Caco-2 (cell line): Measurements from ENCODE around the gene ZNF778. TPM values are rescaled to one million over a fixed set of nuclear protein-coding genes. Genes with fewer than 3 reads are reported as not detected.

ENCODE experiments used
- BruUV-seq: library from RNA; stranded (reverse); fragments of 400-500 nt; replicated peaks from 2 replicates; lab custom pipeline; 2021; lab: Mats Ljungman, UMichigan
- CTCF ChIA-PET: fragments of 300-600 bp; sonication (Branson Sonifier 250); formaldehyde crosslinking; loops from one replicate; lab custom pipeline; 2022; ENCODE audit warnings: antibody characterized with exemption; lab: Charles Lee
- POLR2A ChIA-PET: fragments of 300-600 bp; sonication (Branson Sonifier 250); formaldehyde crosslinking; loops from one replicate; lab custom pipeline; 2022; ENCODE audit warnings: antibody characterized with exemption; lab: Charles Lee
- DNase-seq, 2 experiments: peaks; one replicate each; pipeline versions ENCODE4 v3.0.0 to v3.0.0-alpha.2; 2020 to 2022
- H3K27me3 ChIP-seq: replicated peaks from 2 replicates; pipeline ENCODE4 v1.6.0; 2011; ENCODE audit warnings: low read length; ENCODE audit not compliant: control insufficient read depth, insufficient read depth
- H3K36me3 ChIP-seq: 2 replicates; pipeline ENCODE4 v1.5.1; 2011; ENCODE audit warnings: low read length; ENCODE audit not compliant: control insufficient read depth, insufficient read depth
- H3K4me1 ChIP-seq: fragments of 250-450 bp; sonication (Bioruptor Pico); 2 replicates; pipeline ENCODE4 v1.5.1; 2020; ENCODE audit warnings: mild to moderate bottlenecking
- H3K4me3 ChIP-seq: 2 replicates; pipeline ENCODE4 v1.5.1; 2011; ENCODE audit warnings: low read depth, mild to moderate bottlenecking, control low read depth, low read length
- H3K9me3 ChIP-seq: fragments of 250-450 bp; sonication (Bioruptor Pico); 2 replicates; pipeline ENCODE4 v1.5.1; 2020; ENCODE audit warnings: mild to moderate bottlenecking, moderate library complexity
- H3K27ac Mint-ChIP-seq: one replicate; pipeline ENCODE4 v1.8.0; 2022; ENCODE audit warnings: mixed read lengths; ENCODE audit not compliant: unreplicated experiment
- H3K27me3 Mint-ChIP-seq: one replicate; pipeline ENCODE4 v1.8.0; 2022; ENCODE audit warnings: mixed read lengths; ENCODE audit not compliant: insufficient read depth, unreplicated experiment
- H3K36me3 Mint-ChIP-seq: one replicate; pipeline ENCODE4 v1.8.0; 2022; ENCODE audit warnings: mild to moderate bottlenecking, mixed read lengths; ENCODE audit not compliant: insufficient read depth, unreplicated experiment
- H3K4me1 Mint-ChIP-seq: one replicate; pipeline ENCODE4 v1.8.0; 2022; ENCODE audit warnings: low read depth, mixed read lengths; ENCODE audit not compliant: unreplicated experiment
- H3K4me3 Mint-ChIP-seq: one replicate; pipeline ENCODE4 v1.8.0; 2022; ENCODE audit warnings: mild to moderate bottlenecking, moderate library complexity, mixed read lengths; ENCODE audit not compliant: unreplicated experiment
- H3K9me3 Mint-ChIP-seq: one replicate; pipeline ENCODE4 v1.8.0; 2022; ENCODE audit warnings: mixed read lengths; ENCODE audit not compliant: unreplicated experiment
- CTCF ChIP-seq, 2 experiments: fragments of 200-600 bp in 1 of 2; IDR thresholded peaks; 1 replicate in 1 of 2; 2 replicates in 1 of 2; pipeline versions ENCODE4 v1.5.1 to v1.8.0; 2011 to 2022; ENCODE audit warnings: antibody characterized with exemption in 1 of 2, control low read depth in 1 of 2, inconsistent platforms in 1 of 2, low read depth in 1 of 2, low read length in 1 of 2, mild to moderate bottlenecking in 1 of 2, moderate library complexity in 1 of 2; ENCODE audit not compliant: insufficient read depth in 1 of 2, severe bottlenecking in 1 of 2, unreplicated experiment in 1 of 2
- intact Hi-C: fragments of 100-400 bp; cut with micrococcal nuclease; formaldehyde crosslinking; loops from one replicate; pipeline ENCODE4 v1.10.0; 2022; ENCODE audit not compliant: unreplicated experiment
- total RNA-seq: library from RNA; stranded (reverse); gene quantifications from 2 replicates; pipeline ENCODE4 v1.2.3, GENCODE V29; 2022

The ZNF778 gene
- total RNA-seq, 1 experiment from 2014 or later = 18.1 TPM

DNA sequence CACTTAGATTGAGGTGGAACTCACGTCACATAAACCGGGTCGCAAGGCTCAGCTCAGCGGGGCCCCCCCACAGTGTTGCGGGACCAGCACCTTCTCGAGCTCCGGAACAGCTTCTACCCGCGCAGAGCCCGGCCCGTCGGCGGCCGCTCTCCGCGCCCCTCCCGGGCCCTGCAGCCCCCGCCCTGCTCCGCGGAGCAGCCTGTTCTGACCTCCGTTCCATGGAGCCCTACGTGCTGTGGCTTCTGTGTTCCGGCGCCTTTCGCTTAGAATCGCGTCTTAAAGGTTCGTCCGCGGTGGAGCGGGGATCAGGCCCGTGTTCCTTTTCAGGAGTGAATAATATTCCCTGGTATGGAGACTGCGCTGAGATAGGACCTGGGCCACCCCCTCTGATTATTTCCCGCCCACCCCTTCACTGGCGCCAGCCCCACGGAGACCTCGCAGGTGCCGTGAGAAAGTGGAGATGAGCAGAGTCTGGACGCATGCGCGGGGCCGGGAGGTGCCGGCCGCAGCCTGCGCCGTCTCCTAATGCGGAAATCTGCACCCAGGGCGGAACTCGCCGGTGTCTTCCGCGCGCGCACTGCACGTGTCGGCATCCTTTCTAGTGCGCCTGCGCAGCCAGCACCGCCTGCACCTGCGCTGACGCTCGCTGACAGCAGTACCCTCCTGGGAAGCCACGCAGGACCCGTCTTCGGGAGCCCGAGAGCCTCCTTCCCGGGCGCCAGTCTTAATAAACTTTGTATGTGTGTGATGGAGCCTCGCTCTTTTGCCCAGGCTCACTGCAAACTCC is 30.9 kb downstream of the ZNF778 start:
- no peaks in the 10 kb centered on the region; the same call in 1 of the 2 replicates for H3K36me3 ChIP-seq
- no peak for TF ChIP-seq CTCF (IDR thresholded peaks at IDR 0.05; ENCODE audit: insufficient read depth in 1 of 2, low read depth in 1 of 2, low read length in 1 of 2, severe bottlenecking in 1 of 2, unreplicated experiment in 1 of 2)
- no TSS peak for BruUV-seq
- H3K27me3 ChIP-seq = no peaks in the 10 kb centered on the region
- H3K27me3 Mint-ChIP-seq = no peaks in the 10 kb centered on the region
- H3K4me3 ChIP-seq = peak overlapping the region; percentile 63
- intact Hi-C loops = loop anchor here (5.0 kb wide), 1 partner anchor 259 kb away; the partner anchor contains the start of gene SPG7
- DNase-seq = no peak
- no peaks in the 10 kb centered on the region for H3K4me1 ChIP-seq
- no peaks in the 10 kb centered on the region for H3K4me1 Mint-ChIP-seq
- H3K9me3 Mint-ChIP-seq = peaks cover 24% of the 10 kb centered on the region
- no peak overlapping the region for H3K27ac Mint-ChIP-seq
- H3K9me3 ChIP-seq = peaks cover 3% of the 10 kb centered on the region; the same call in 1 of the 2 replicates
- H3K4me3 Mint-ChIP-seq = peak overlapping the region; percentile 85
- peaks cover 26% of the 10 kb centered on the region for H3K36me3 Mint-ChIP-seq
- ChIA-PET CTCF (interaction anchor here (1.3 to 2.0 kb wide), 2 partner anchors 9 to 261 kb away, joined by 7 to 10 read pairs; no protein-coding TSS in a partner anchor), POLR2A (no interaction called here)

DNA sequence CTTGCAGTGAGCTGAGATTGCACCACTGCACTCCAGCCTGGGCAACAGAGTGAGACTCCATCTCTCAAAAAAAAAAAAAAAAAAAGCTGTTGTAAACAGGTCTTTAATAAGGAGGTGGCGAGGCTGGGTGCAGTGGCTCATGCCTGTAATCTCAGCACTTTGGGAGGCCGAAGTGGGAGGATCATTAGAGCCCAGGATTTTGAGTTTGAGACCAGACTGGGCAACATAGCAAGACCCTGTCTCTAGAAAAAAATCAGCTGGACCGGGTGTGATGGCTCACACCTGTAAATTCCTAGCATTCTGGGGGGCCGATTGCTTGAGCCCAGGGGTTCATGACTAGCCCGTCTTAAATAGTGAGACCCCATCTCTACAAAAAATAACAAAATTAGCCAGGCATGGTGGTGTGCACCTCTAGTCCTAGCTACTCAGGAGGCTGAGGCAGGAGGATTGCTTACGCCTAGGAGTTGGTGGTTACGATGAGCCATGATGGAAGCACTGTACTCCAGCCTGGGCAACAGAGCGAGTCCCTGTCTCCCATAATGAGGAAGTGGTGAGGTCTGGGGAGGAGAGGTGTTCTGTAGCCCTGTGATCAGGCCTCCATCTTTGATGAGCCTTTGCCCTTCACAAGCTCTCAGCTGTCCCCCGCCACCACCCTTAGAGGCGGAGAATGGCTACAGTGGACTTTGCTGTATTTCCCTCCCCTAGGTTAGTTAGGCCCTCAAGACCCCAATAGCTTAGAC is 36.2 kb downstream of the ZNF778 start:
- Mint-ChIP-seq H3K4me1 (peaks cover 13% of the 10 kb centered on the region), H3K36me3 (peaks cover 26% of the 10 kb centered on the region), H3K27ac (no peak overlapping the region), H3K4me3 (no peak overlapping the region), H3K9me3 (peaks cover 24% of the 10 kb centered on the region), H3K27me3 (no peaks in the 10 kb centered on the region)
- intact Hi-C loops = no loop called here
- DNase-seq = no peak
- peaks cover 3% of the 10 kb centered on the region; the same call in 1 of the 2 replicates for H3K9me3 ChIP-seq
- BruUV-seq = no TSS peak
- H3K27me3 ChIP-seq = no peaks in the 10 kb centered on the region
- no peaks in the 10 kb centered on the region; the same call in 1 of the 2 replicates for H3K36me3 ChIP-seq
- H3K4me3 ChIP-seq = no peak overlapping the region
- CTCF ChIA-PET = no interaction called here
- peaks cover 9% of the 10 kb centered on the region for H3K4me1 ChIP-seq
- no peak for TF ChIP-seq CTCF (IDR thresholded peaks at IDR 0.05; ENCODE audit: insufficient read depth in 1 of 2, low read depth in 1 of 2, low read length in 1 of 2, severe bottlenecking in 1 of 2, unreplicated experiment in 1 of 2)
- POLR2A ChIA-PET = no interaction called here

DNA sequence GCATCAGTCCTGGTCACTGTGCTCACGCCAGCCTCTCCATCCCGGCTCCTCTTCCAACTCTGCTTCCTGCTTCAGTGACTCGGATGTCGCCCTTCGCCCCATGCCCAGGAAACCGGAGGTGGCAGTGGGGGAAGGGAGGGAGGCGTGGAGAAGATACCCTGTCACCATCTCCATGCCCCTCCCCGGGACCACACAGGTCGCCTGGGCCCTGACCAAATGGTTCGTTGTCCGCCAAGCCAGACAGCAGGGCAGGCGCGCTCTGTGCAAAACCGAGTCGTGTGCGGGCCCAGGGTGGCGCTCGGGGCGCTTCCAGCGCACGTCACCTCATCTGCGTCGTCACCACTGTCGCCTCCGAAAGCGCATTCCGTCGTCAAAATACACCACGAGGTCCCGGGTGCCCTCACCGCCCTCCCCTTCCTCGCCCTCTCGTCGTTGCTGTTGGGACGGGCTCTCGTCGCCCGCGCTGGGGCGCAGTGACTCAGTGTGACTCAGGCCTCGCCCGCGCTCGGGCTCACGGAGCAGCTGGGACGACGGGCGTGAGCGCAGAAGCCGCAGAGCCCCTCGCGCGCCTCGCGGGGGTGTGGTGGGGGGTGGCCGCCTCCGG is 39.2 kb downstream of the ZNF778 start:
- peak; percentile 76 to 80 for DNase-seq
- peak in 1 of 2 experiments; percentile 5 for TF ChIP-seq CTCF (IDR thresholded peaks at IDR 0.05; ENCODE audit: insufficient read depth in 1 of 2, low read depth in 1 of 2, low read length in 1 of 2, severe bottlenecking in 1 of 2, unreplicated experiment in 1 of 2)
- ChIA-PET CTCF (interaction anchor here (1.0 kb wide), 1 partner anchor 9 kb away, joined by 7 read pairs; no protein-coding TSS in a partner anchor), POLR2A (interaction anchor here (0.5 kb wide), 1 partner anchor 303 kb away, joined by 3 read pairs; no protein-coding TSS in a partner anchor)
- Mint-ChIP-seq H3K4me3 (peak overlapping the region; percentile 77), H3K27ac (peak overlapping the region; percentile 88), H3K36me3 (peaks cover 40% of the 10 kb centered on the region), H3K27me3 (no peaks in the 10 kb centered on the region), H3K4me1 (peaks cover 13% of the 10 kb centered on the region), H3K9me3 (peaks cover 5% of the 10 kb centered on the region)
- Histone ChIP-seq H3K27me3 (no peaks in the 10 kb centered on the region), H3K9me3 (no peaks in the 10 kb centered on the region), H3K4me1 (peaks cover 9% of the 10 kb centered on the region), H3K36me3 (no peaks in the 10 kb centered on the region), H3K4me3 (peak overlapping the region; percentile 56)
- no TSS peak for BruUV-seq
- intact Hi-C loops = no loop called here
